ENCODE results near the gene CCDC12. TPM values are rescaled to one million over a fixed set of nuclear protein-coding genes. Genes with fewer than 3 reads are reported as not detected.

Gene CCDC12
- total and polyA plus RNA-seq, 2 experiments from 2014 or later = 17.4 to 43.8 TPM

DNA sequence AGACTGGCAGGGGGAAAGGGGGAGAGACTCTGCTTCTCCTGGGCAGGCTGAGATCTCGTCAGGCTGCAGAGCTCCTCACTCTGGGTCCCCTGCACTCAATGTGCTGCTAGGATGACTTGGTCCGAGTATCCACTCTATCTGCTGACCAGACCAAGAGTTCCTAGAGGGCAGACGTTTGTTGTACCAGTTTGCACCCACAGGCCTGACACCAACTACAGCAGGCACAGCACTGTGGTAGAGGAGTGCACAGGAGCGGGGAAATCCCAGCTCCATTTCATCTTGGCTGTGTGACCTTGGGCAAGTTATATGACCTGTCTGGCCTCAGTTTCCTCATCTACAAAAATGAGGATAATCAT is 29.0 kb downstream of the CCDC12 start:
- Histone ChIP-seq H3F3A (ENCODE audit: insufficient read depth) (no peaks in the 10 kb centered on the region), H4K20me1 (ENCODE audit: insufficient read depth) (peaks cover 15% of the 10 kb centered on the region; the same call in 1 of the 2 replicates), H3K27ac (no peak overlapping the region), H3K27me3 (replicated peaks; ENCODE audit: insufficient read depth) (no peaks in the 10 kb centered on the region), H3K36me3 (ENCODE audit: low read depth) (no peaks in the 10 kb centered on the region), H3K79me2 (ENCODE audit: insufficient read depth) (peaks cover 99% of the 10 kb centered on the region), H3K4me1 (ENCODE audit: insufficient read depth) (peaks cover 13% of the 10 kb centered on the region), H2AFZ (no peak overlapping the region), H3K9me3 (ENCODE audit: low read depth) (no peaks in the 10 kb centered on the region), H3K4me2 (ENCODE audit: unreplicated experiment) (no peak overlapping the region), H3K4me3 (no peak overlapping the region), H3K9me2 (ENCODE audit: insufficient read depth) (no peaks in the 10 kb centered on the region), H3K9ac (no peak overlapping the region)
- WGBS, 2 experiments (ENCODE audit: low coverage in 1 of 2, low lambda C conversion rate in 2 of 2, missing lambda C conversion rate in 2 of 2) = 75% methylated on average over 4 of the region's 4 CpGs
- in situ Hi-C loops (cut with MboI) = no loop called here
- no peak for TF ChIP-seq EZH2phosphoT487 (IDR thresholded peaks at IDR 0.05; ENCODE audit: insufficient read depth, low read depth)
- TF ChIP-seq EZH2 (IDR thresholded peaks at IDR 0.05; ENCODE audit: insufficient read depth, poor library complexity, severe bottlenecking) = no peak
- no peak for DNase-seq

DNA sequence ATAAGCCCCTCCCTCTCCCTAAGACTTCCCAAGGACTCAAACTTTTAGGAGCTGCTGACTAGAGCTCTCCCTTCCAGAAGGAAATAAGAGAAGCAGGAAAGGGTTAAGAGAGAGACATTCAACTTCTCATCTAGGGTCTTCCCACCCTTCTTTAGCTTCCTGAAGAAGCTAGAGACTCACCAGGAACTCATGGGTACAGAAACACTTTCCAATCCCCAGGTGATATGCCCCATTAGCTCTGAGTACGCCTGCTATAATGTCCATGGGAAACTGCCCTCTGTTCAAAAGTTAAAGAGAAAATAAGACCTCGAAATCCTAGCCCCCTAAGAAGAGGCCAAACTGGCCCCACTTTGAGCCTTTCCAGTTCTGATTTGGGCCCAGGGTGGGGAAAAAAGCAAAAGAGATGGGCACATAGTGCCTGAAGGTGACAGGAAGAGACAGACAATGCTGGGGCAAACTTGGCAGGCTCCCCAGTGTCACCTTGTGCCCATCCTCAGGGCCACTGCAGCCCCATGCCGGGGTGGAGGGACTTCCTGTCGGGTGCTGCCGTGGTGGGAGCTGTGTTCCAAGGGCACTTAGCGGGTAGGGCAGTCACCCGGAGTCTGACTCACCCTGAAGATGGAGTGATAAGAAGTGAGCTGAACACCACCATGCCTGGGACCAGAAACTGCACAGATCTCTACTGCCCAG is 29.5 kb downstream of the CCDC12 start:
- Histone ChIP-seq H3K9me3 (ENCODE audit: low read depth) (no peaks in the 10 kb centered on the region), H3K9me2 (ENCODE audit: insufficient read depth) (no peaks in the 10 kb centered on the region), H3K9ac (no peak overlapping the region), H3K79me2 (ENCODE audit: insufficient read depth) (peaks cover 99% of the 10 kb centered on the region), H2AFZ (no peak overlapping the region), H3K4me3 (no peak overlapping the region), H3K4me2 (ENCODE audit: unreplicated experiment) (no peak overlapping the region), H3K36me3 (ENCODE audit: low read depth) (no peaks in the 10 kb centered on the region), H3K27me3 (replicated peaks; ENCODE audit: insufficient read depth) (no peaks in the 10 kb centered on the region), H3F3A (ENCODE audit: insufficient read depth) (no peaks in the 10 kb centered on the region), H3K4me1 (ENCODE audit: insufficient read depth) (peaks cover 13% of the 10 kb centered on the region), H4K20me1 (ENCODE audit: insufficient read depth) (peaks cover 10% of the 10 kb centered on the region; the same call in 1 of the 2 replicates), H3K27ac (no peak overlapping the region)
- peak; percentile 73 for DNase-seq
- in situ Hi-C loops (cut with MboI) = no loop called here
- 51 to 58% methylated on average over 7 of the region's 7 CpGs for WGBS, 2 experiments (ENCODE audit: low coverage in 1 of 2, low lambda C conversion rate in 2 of 2, missing lambda C conversion rate in 2 of 2)
- no peak for TF ChIP-seq EZH2 (IDR thresholded peaks at IDR 0.05; ENCODE audit: insufficient read depth, poor library complexity, severe bottlenecking)
- TF ChIP-seq EZH2phosphoT487 (IDR thresholded peaks at IDR 0.05; ENCODE audit: insufficient read depth, low read depth) = no peak

DNA sequence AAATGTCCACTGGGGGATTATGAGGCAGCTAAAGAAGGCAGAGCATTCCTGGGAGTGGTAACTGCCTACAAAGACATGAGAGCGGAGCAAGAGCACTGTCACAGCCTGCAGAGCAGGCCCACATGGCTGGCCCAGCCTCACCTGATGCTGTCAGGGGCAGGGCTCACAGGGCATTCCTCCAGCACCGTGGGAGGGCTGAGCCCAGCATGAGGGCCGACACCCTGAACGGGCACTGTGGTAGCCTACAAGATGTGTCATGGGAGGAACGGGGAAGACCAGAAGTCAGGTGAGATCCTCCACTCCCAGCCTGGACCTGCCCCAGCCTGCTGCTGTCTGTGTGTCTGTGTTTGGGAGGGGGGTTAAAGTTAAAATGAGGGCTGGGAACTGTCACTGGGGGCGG is 30.1 kb downstream of the CCDC12 start:
- Histone ChIP-seq H4K20me1 (ENCODE audit: insufficient read depth) (peaks cover 9% of the 10 kb centered on the region; the same call in 1 of the 2 replicates), H3K36me3 (ENCODE audit: low read depth) (no peaks in the 10 kb centered on the region), H3F3A (ENCODE audit: insufficient read depth) (no peaks in the 10 kb centered on the region), H3K4me1 (ENCODE audit: insufficient read depth) (peaks cover 13% of the 10 kb centered on the region), H3K4me2 (ENCODE audit: unreplicated experiment) (no peak overlapping the region), H3K9me2 (ENCODE audit: insufficient read depth) (no peaks in the 10 kb centered on the region), H3K27ac (no peak overlapping the region), H3K9ac (no peak overlapping the region), H2AFZ (no peak overlapping the region), H3K27me3 (replicated peaks; ENCODE audit: insufficient read depth) (no peaks in the 10 kb centered on the region), H3K4me3 (no peak overlapping the region), H3K79me2 (ENCODE audit: insufficient read depth) (peaks cover 100% of the 10 kb centered on the region), H3K9me3 (ENCODE audit: low read depth) (no peaks in the 10 kb centered on the region)
- in situ Hi-C loops (cut with MboI) = no loop called here
- WGBS, 2 experiments (ENCODE audit: low coverage in 1 of 2, low lambda C conversion rate in 2 of 2, missing lambda C conversion rate in 2 of 2) = 79 to 80% methylated on average over 6 of the region's 6 CpGs
- TF ChIP-seq EZH2 (IDR thresholded peaks at IDR 0.05; ENCODE audit: insufficient read depth, poor library complexity, severe bottlenecking) (no peak), EZH2phosphoT487 (IDR thresholded peaks at IDR 0.05; ENCODE audit: insufficient read depth, low read depth) (no peak)
- no peak for DNase-seq

DNA sequence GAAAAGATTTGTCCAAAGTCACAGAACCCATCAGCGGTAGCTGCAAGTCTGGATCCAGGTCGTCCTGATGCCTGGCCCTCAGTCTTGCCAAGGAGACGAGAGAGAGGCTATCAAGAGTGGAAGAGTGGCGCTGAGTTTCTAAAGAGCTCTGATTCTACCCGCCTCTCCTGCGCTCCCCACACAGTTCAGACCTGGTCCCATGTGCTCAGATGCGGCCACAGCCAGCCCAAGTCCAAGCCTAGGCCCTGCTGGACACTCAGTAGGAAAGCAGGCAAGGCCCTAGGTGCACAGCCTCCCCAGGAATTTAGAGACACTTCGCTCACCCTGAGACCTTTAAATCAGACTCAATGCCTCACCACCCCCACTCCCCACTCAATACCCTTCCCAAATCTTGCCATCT is 32.4 kb downstream of the CCDC12 start:
- no peaks in the 10 kb centered on the region for H3K36me3 ChIP-seq (ENCODE audit: low read depth)
- H3K9ac ChIP-seq = no peak overlapping the region
- H3K27ac ChIP-seq = no peak overlapping the region
- H3K27me3 ChIP-seq (replicated peaks; ENCODE audit: insufficient read depth) = no peaks in the 10 kb centered on the region
- in situ Hi-C loops (cut with MboI) = no loop called here
- DNase-seq = no peak
- no peaks in the 10 kb centered on the region for H3F3A ChIP-seq (ENCODE audit: insufficient read depth)
- 87 to 88% methylated on average over 8 of the region's 8 CpGs for WGBS, 2 experiments (ENCODE audit: low coverage in 1 of 2, low lambda C conversion rate in 2 of 2, missing lambda C conversion rate in 2 of 2)
- H4K20me1 ChIP-seq (ENCODE audit: insufficient read depth) = no peaks in the 10 kb centered on the region; the same call in 1 of the 2 replicates
- no peak for TF ChIP-seq EZH2phosphoT487 (IDR thresholded peaks at IDR 0.05; ENCODE audit: insufficient read depth, low read depth)
- no peak for TF ChIP-seq EZH2 (IDR thresholded peaks at IDR 0.05; ENCODE audit: insufficient read depth, poor library complexity, severe bottlenecking)
- no peak overlapping the region for H3K4me3 ChIP-seq
- H3K9me3 ChIP-seq (ENCODE audit: low read depth) = no peaks in the 10 kb centered on the region
- peaks cover 98% of the 10 kb centered on the region for H3K79me2 ChIP-seq (ENCODE audit: insufficient read depth)
- H3K4me1 ChIP-seq (ENCODE audit: insufficient read depth) = peaks cover 13% of the 10 kb centered on the region
- H2AFZ ChIP-seq = no peak overlapping the region
- no peak overlapping the region for H3K4me2 ChIP-seq (ENCODE audit: unreplicated experiment)
- H3K9me2 ChIP-seq (ENCODE audit: insufficient read depth) = no peaks in the 10 kb centered on the region

Measured in GM23248 (cell line).